Measurements from ENCODE around the gene SMAD7. TPM values are rescaled to one million over a fixed set of nuclear protein-coding genes. Genes with fewer than 3 reads are reported as not detected.

Gene SMAD7
- total RNA-seq, 1 experiment from 2014 or later = 12.3 TPM

DNA sequence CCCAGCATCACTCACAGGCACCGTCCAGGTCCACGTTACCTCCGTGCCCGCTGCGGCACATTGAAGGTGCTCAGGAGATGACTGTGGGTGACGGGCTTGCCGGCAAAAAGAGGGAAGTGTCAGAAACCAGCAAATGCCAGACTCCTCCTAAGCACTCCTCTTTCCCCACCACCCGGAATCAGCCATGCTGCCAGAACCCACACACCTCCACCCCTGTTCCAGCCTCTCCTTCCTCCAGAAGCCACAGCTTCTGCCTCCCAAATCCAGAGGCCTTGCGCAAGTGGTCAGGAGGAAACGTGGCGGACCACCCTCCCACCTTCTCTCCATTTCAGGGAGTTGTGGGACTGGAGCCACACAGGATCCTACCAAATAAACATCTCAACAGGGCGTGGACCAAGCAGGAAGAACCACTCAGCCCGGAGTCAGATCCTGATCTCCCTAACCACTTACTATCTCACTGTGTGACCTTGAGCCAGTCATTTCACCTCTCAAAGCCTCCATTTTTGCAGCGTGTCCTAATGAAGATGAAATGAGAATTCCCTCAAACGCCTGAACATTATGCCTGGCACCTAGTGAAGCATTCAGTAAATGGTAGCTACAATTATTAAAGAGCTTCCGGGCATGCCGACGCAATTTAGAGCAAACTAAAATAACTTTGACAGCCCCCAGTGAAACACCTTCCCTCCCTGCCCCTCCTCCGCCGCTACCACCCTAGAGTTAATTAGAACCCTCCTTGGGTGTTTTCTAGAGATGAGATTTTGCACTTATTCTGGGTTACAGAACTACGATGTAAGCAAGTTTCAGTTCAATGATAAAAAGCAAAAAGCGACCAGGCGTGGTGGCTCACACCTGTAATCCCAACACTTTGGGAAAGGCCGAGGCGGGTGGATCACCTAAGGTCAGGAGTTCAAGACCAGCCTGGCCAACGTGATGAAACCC lies 32.9 kb downstream of the SMAD7 start:
- no peaks in the 10 kb centered on the region for H3K9me3 Mint-ChIP-seq (ENCODE audit: unreplicated experiment)
- no peak overlapping the region for H3K4me3 Mint-ChIP-seq (ENCODE audit: unreplicated experiment)
- intact Hi-C loops (cut with micrococcal nuclease) = no loop called here
- H3K4me1 Mint-ChIP-seq (ENCODE audit: insufficient read depth, unreplicated experiment) = peaks cover 5% of the 10 kb centered on the region
- TF ChIP-seq, protein P1, sequence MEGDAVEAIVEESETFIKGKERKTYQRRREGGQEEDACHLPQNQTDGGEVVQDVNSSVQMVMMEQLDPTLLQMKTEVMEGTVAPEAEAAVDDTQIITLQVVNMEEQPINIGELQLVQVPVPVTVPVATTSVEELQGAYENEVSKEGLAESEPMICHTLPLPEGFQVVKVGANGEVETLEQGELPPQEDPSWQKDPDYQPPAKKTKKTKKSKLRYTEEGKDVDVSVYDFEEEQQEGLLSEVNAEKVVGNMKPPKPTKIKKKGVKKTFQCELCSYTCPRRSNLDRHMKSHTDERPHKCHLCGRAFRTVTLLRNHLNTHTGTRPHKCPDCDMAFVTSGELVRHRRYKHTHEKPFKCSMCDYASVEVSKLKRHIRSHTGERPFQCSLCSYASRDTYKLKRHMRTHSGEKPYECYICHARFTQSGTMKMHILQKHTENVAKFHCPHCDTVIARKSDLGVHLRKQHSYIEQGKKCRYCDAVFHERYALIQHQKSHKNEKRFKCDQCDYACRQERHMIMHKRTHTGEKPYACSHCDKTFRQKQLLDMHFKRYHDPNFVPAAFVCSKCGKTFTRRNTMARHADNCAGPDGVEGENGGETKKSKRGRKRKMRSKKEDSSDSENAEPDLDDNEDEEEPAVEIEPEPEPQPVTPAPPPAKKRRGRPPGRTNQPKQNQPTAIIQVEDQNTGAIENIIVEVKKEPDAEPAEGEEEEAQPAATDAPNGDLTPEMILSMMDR (IDR thresholded peaks at IDR 0.05; ENCODE audit: unreplicated experiment) = no peak
- H3K27ac Mint-ChIP-seq (ENCODE audit: low read depth, unreplicated experiment) = no peak overlapping the region
- ChIA-PET POLR2A (no interaction called here), CTCF (no interaction called here)
- H3K36me3 Mint-ChIP-seq (ENCODE audit: insufficient read depth, unreplicated experiment) = peaks cover 22% of the 10 kb centered on the region
- no peak for DNase-seq (ENCODE audit: unreplicated experiment)
- H3K27me3 Mint-ChIP-seq (ENCODE audit: insufficient read depth, unreplicated experiment) = no peaks in the 10 kb centered on the region
- BruUV-seq (replicated peaks) = no TSS peak

DNA sequence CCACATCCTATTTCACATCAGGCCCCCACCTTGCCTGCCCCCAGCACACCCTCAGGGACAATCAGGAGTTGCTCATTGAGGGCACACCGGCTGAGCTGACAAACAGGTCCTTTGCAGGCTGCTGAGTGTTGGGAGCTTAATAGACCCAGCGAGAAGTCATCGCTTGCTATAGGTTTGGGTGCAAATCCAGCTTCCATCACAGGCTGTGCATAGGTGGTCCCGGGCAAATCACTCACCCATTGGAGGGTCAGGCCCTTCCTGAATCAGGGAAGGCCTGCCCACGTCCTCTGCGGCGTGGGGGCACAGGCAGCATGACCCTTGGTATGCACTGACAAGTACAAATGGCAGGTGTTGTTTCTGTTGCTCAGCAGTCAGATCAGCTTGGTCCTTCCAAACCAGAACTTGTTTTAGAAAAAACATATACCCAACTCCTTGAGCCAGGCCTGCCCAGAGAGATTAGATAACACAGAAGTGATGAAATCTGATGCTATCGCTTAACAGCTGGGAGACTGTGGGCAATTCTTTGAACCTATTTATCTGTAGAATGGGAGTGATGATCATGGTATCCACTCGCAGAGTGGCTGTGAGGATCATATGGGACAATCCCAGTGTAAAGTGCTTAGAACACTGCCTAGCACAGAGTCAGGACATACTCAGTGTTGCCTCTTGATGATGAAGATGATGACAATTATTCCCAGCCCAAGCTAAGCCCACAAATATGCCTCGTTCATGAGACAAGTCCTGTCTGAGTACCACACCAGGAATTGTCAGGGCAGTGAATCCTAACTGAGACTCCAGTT lies 34.9 kb downstream of the SMAD7 start:
- H3K27me3 Mint-ChIP-seq (ENCODE audit: insufficient read depth, unreplicated experiment) = no peaks in the 10 kb centered on the region
- H3K9me3 Mint-ChIP-seq (ENCODE audit: unreplicated experiment) = no peaks in the 10 kb centered on the region
- H3K4me1 Mint-ChIP-seq (ENCODE audit: insufficient read depth, unreplicated experiment) = no peaks in the 10 kb centered on the region
- H3K27ac Mint-ChIP-seq (ENCODE audit: low read depth, unreplicated experiment) = no peak overlapping the region
- BruUV-seq (replicated peaks) = no TSS peak
- ChIA-PET POLR2A (interaction anchor here (0.6 kb wide), 1 partner anchor 156 kb away, joined by 4 read pairs; no protein-coding TSS in a partner anchor), CTCF (interaction anchor here (0.7 kb wide), 1 partner anchor 239 kb away, joined by 4 read pairs; no protein-coding TSS in a partner anchor)
- no peak for DNase-seq (ENCODE audit: unreplicated experiment)
- H3K36me3 Mint-ChIP-seq (ENCODE audit: insufficient read depth, unreplicated experiment) = peaks cover 14% of the 10 kb centered on the region
- intact Hi-C loops (cut with micrococcal nuclease) = no loop called here
- no peak overlapping the region for H3K4me3 Mint-ChIP-seq (ENCODE audit: unreplicated experiment)
- TF ChIP-seq, protein P1 (IDR thresholded peaks at IDR 0.05; ENCODE audit: unreplicated experiment) = no peak

DNA sequence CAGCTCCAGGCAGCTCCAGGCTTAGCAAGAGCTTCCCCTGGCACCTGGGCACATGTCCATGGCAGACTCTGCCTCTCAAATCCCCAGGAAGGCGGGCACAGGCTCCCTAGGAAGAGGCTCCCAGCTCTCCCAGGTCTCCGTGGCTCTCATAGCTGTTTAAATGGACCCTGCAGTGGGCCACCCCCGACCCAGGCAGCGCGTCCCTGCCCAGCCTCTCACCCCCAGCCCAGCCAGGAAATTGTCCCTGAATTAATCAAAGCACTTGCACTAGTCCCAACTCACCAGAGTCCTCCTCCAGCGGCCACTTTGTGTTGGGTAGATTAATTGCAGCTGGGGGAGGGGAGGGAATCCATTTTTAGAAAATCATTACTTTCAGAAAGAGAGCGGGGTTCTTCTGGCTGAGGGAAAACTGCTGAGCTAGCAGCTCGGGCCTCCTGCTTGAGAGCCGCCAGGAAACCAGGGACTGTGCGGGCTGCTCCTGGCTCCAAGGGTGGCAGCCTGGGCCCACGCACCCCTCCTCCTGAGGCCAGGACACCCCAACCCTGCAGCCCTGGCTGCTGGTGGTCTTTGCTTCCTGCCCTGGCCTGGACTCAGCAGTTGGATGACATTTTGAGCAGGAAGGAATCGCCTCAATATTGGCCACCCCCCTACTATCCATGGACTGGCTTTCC lies 36.0 kb downstream of the SMAD7 start:
- intact Hi-C loops (cut with micrococcal nuclease) = no loop called here
- TF ChIP-seq, protein P1 (IDR thresholded peaks at IDR 0.05; ENCODE audit: unreplicated experiment) = no peak
- CTCF ChIA-PET = interaction anchor here (0.6 kb wide), 1 partner anchor 240 kb away, joined by 3 read pairs; no protein-coding TSS in a partner anchor
- H3K4me3 Mint-ChIP-seq (ENCODE audit: unreplicated experiment) = no peak overlapping the region
- H3K9me3 Mint-ChIP-seq (ENCODE audit: unreplicated experiment) = no peaks in the 10 kb centered on the region
- DNase-seq (ENCODE audit: unreplicated experiment) = no peak
- no peaks in the 10 kb centered on the region for H3K4me1 Mint-ChIP-seq (ENCODE audit: insufficient read depth, unreplicated experiment)
- BruUV-seq (replicated peaks) = no TSS peak
- no peaks in the 10 kb centered on the region for H3K27me3 Mint-ChIP-seq (ENCODE audit: insufficient read depth, unreplicated experiment)
- H3K36me3 Mint-ChIP-seq (ENCODE audit: insufficient read depth, unreplicated experiment) = peaks cover 9% of the 10 kb centered on the region
- H3K27ac Mint-ChIP-seq (ENCODE audit: low read depth, unreplicated experiment) = no peak overlapping the region
- POLR2A ChIA-PET = no interaction called here
